HG02623 (cell line): ENCODE data around the gene PIAS4.
A peak's percentile ranks its signal among the peaks of the same experiment; 100 is the strongest.
"Not testable (repeated sequence)": the region's sequence is repeated elsewhere in the genome, so short reads cannot be mapped to it uniquely, and the experiment has no call there.

Experiments used
- ATAC-seq: cut with Tn5 transposase; IDR thresholded peaks from one replicate; pipeline ENCODE4 v1.9.1; 2021; ENCODE audit warnings: moderate library complexity; ENCODE audit not compliant: unreplicated experiment

The PIAS4 gene, protein sequence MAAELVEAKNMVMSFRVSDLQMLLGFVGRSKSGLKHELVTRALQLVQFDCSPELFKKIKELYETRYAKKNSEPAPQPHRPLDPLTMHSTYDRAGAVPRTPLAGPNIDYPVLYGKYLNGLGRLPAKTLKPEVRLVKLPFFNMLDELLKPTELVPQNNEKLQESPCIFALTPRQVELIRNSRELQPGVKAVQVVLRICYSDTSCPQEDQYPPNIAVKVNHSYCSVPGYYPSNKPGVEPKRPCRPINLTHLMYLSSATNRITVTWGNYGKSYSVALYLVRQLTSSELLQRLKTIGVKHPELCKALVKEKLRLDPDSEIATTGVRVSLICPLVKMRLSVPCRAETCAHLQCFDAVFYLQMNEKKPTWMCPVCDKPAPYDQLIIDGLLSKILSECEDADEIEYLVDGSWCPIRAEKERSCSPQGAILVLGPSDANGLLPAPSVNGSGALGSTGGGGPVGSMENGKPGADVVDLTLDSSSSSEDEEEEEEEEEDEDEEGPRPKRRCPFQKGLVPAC

DNA sequence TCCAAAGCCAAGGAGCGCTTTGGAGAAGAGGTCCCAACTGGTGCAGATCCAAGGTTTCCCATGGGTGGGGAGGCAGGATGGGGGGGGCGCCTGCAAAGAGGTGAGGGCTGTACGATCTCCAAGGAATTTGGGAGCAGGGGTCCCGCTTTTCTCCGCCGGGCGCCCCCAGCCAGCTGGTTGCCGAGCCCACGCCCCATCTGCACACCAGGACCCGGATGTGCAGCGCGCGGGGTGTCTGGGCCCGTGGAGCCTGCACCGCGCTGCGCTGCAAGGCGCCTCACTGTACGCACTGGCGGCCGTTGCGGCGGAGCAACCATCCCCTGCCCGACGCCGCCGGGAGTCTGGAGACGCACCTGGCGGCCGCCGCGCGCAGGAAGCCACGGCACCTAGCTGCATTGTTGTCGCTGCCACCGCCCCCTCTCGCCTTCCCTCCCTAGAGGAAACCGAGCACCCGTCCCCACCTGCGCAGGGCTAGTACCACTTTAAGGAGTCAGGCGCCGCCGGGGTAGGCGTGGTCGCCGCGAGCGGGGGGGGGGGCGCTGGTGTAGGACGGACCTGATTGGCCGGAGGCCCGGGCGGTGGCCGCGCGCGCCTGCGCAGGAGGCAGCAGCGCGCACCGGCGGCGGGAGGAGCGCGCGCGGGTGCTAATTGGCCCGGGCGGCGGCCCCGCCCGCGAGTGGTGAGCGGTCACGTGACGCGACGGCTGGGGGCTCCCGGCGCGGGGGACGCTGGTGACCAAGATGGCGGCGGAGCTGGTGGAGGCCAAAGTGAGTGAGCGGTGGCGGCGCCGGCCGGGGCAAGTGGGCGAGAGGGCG lies at the start of gene PIAS4:
Gene PIAS4 (plus strand): TSS at position 716 of the 815 bp plus-strand sequence. CDS start 25 bp downstream, at position 741.
- peak; percentile 73 for ATAC-seq

DNA sequence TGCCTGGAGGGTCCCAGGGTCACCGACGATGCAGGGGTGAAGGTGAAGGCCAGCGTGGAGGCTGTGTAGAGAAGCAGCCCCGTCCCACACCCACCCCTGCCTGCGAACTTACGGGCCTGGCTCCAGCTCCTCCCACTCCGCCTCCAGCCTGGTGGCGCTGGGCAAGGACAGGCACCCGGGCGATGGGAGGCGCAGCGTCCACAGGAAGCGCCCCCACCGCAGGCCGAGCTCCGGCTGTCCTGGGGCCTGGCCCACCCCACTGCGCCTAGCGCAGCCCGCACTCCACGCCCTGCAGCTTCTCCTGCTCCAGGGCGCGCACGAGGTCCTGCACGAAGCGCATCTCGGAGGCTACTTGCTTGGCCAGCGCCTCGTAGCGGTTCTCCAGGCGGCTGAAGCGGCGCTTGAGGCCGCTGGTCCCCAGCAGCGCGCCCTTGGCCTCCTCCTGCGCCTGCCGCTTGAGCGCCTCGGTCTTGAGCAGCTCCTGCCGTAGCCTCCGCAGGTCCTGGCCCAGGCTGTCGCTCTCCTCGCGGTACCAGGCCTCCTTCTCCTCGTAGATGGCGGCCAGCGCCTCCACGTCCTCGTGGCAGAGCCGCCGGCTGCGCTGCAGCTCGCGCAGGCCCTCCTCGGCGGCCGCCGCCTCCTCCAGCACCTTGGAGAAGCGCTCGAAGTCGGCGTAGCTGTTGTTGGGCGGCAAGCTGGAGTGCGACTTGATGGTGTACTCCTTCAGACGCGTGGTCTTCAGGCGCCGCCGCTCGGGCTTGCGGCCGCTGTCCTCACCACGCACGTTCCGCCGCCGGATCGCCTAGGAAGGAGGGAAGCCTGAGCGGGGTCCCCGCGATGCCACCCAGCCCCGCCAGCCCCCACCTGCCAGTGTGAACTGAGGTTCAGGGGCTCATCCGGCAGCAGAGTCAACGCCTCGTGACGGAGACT lies 48.4 kb upstream of the PIAS4 start:
- no peak for ATAC-seq

DNA sequence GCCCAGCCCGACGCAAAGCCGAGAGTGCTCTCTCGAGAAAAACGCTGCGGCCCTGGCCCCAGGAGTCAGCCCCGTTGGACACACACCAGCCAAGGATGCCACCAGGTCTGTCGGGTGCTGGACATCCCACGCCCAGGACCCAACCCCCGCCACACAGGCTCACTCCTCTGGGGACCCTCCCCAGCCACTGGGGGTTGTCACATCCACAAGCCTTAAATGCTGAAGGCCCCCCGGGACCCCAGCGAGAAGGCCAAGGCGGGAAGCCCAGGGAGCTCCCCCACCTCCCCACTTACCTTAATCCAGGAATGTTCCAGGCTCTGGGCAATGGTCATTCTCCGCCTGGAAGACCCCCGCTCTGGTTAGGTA lies 47.8 kb upstream of the PIAS4 start:
- no peak for ATAC-seq

DNA sequence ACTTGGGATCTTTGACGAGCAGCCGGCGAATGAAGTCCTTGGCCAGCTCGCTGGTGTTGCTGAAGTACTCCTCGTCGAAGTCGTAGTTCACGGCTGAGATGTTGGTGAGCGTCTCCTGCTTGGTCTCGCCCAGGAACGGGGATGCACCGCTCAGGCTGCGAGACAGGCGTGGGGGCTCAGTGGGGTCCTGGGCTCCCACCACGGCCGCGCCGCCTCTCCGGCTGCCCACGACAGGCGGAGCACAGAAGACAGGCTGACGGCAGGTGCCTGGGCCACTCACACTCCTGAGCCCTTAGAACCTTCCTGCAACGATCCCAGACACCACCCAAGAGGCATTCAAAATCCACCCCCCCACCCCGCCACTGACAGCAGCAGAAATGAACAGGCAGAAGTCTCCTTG lies 46.5 kb upstream of the PIAS4 start:
- ATAC-seq = no peak

DNA sequence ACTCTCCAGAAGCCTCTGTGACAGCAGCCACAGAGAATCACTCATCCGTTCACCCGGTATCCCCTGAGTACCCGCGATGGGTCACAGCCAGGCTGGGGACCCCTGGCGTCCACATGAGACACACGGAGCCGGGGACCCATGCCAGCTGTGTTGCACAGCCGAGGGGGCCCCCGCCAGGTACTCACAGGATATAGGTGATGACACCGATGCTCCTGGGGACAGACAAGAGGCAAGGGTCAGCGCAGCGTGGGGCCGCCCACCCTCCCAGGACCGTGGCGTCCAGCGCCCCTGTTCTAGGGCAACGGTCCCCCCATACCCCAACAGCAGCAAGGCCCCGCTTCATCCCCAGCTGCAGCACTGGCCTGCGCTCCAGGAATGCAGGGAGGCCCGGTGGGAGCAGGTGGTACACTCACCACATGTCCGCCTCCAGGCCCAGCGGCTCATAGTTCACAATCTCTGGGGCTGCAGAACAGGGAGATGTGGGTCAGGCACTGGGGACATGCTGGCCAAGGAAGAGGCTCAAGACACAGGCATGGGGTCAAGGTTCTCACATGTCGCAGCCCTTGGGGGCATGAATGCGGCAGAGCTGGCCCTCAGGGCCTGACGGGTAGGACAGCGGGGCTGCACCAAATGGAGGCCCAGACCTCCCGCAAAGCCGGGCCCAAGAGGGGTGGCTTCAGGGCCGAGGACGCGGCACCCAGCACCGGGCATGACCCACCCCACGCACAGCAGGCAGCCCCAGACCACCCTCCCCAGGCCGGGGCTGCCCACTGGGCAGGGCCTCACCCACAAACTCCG lies 43.9 kb upstream of the PIAS4 start:
- no peak for ATAC-seq

DNA sequence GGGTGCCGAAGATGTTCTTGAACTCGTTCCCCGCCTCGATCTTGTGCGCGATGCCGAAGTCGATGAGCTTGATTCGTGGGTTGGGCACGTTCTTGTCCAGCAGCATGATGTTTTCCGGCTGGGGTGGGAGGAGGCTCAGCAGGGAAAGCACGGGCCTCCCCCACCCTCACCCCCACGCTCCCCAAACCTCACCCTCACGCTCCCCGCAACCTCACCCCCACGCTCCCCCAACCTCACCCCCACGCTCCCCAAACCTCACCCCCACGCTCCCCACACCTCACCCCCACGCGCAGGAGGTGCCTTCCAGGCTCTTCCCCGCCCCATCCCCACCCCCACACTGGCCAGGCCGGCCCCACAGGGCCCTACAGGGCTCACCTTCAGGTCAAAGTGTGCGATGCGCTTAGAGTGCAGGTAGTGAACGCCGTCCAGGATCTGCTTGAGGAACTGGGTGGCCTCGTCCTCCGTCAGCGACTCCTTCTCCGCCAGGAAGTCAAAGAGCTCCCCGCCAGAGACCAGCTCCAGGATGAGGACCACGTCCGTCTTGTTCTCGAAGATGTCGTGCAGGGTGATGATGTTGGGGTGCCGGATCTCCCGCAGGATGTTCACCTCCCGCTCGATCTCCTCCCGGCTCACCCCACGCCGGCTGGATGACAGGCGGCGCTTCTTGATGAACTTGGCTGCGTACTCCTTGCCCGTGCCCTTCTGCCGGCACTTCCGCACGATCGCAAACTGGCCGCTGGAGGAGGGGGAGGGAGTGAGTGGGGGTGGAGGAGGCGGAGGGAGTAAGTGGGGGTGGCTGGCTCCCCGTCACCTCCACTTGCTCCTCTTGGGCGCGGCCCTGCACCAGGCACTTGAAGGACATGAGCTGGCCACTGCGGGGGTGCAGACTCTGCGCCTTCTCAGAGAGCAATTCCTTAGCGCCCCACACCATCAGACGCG lies 43.0 kb upstream of the PIAS4 start:
- ATAC-seq = no peak

DNA sequence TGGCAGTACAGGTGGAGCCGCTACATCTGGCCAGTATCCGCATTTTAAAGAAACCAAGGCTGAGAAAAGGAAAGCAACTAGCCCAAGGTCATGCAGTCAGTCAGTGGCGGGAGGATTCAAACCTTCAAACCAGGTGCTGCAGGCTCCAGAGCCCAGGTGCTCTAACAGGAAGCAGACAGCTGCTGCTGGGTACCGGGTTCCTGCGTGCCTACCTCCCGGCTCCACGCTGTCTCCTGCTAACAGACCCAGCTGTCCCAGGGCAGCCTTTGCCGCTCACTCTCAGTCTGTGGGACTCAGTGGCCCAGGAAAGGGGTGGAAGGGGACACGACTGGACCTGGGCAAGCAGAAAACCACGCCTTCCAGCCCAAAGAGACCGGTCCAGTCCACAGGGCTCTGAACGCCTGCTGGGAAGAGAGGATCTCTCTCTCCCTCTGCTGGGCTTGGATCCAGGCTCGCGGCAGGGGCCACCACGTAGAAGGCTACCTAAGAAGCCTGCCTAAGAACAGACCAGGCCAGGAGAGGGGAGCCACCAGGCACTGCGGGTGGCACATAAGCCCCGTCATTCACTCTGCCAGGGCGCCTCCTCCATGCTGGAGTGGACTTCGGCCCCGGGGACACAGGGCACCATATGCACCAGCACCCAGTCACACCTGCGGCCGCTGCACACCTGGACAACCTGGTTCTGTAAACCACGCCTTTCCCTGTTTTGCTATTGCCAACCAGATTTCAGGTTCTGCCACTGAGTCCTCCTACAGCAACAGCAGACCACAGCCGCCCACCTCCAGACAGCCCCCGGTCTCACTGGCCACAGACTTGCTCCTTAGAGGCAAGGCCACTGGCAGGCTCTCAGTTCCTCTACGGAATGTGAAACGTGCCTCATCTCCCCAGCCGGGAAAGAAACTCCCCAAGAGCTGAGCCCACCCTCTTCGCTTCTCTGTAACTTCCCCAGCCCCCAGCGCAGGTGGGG lies 41.2 kb upstream of the PIAS4 start:
- ATAC-seq = no peak

DNA sequence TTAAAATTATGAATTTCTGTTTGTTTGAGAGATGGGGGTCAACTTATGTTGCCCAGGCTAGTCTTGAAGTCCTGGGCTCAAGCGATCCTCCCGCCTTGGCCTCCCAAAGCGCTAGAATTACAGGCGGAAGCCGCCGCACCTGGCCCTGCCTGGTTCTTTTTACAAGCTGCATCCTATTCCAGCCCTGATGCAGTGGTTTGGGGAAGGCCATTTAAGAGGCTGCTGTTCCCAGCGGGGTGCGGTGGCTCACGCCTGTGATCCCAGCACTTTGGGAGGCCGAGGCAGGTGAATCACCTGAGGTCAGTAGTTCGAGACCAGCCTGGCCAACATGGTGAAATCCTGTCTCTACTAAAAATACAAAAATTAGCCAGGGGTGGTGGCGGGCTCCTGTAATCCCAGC lies 39.6 kb upstream of the PIAS4 start:
- ATAC-seq = not testable (repeated sequence)

DNA sequence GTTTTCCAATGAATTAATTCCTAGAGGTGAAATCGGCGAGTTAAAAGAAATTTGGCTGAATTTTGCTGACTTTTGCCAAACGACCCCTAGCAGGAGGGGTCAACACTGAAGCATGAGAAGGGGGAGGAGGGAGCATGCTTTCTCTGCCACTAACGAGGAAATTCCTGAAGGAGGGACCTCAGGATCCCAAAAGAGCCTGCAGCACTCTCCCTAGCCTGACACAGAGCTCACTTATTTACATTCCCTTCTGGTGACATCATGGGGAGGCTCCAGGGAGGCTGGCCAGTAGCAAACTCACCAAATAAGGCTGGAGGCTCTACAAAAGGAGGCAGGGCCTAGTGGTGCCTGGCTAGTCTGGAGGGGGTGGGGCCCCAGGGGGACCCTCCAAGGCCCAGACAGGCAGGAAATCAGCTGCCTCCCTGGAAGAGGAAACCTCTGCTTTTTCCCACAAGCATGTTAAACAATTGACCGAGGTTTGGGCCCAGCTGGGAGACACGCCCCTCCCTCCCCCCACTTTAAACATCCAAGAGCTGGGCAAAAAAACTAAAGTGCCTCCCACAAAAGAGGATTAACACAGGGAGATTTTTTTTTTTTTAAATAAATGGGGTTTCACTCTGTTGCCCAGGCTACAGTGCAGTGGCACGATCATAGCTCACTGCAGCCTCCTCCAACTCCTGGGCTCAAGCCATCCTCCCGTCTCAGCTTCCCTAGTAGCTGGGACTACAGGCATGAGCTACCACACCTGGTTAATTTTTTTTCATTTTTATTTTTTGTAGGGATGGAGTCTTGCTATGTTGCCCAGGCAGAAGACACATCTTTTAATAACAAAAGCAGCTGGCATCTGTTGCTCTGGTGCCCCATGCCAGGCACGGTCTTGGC lies 38.7 kb upstream of the PIAS4 start:
- ATAC-seq = no peak

DNA sequence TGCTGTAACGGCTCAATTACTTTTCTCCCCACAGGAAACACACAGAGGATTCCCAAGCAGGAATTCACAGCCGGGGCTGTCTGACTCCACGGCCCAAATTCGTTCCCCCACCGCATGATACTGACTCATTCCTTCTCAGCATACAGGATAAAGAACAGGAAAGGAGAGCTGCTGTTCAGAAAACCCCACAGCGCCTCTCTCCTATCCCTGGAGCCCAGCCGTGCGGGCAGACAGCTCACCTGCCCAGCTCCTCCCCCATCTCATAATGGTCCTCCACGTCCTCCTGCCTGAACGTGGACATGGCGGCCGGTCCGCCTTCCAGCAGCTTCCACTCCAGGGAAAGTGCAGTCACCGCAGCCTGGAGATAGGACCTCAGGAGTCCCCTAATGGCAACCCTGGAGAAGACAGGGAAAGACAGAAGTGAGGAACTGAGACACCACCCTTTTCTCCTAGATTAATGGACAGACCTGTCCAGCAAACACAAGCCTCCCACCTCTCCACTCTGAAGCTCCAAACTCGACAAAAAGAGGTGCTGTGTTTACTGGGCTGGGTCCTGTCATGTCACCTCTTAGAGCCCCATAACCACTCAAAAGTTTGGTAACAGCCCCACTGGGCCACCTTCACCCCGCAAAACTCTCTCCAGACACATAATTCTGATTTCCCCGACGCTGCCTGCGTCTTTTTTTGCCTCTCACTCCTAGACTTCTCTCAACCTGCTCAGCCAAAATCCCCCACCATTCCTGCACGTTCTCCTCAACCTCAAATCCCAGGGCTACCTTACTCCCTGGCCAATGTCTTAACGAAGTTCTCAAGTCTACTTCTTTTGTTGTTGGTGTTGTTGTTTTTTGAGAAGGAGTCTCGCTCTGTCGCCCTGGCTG lies 37.9 kb upstream of the PIAS4 start:
- ATAC-seq = no peak

DNA sequence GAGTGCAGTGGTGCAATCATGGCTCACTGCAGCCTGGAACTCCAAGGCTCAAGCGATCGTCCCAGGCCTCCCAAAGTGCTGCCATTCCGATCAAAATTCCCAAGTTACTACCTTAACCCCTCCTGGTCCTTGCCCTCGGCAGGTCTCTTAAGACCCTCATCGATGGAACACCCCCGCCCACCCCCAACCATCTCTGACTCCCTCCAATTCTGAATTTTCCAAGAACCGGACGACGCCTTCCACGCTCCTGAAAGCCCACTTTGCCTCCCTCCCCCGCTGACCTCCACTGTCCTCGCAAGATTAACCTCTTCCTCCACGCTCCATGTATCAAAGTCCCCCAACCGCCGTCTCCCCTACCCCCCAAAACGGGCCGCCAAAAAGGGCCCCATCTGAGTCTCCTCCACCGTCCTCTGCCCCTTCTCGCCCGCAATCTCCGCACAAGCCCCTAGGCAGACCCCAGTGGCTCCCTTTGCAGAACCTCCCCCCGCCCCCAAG lies 37.2 kb upstream of the PIAS4 start:
- no peak for ATAC-seq

DNA sequence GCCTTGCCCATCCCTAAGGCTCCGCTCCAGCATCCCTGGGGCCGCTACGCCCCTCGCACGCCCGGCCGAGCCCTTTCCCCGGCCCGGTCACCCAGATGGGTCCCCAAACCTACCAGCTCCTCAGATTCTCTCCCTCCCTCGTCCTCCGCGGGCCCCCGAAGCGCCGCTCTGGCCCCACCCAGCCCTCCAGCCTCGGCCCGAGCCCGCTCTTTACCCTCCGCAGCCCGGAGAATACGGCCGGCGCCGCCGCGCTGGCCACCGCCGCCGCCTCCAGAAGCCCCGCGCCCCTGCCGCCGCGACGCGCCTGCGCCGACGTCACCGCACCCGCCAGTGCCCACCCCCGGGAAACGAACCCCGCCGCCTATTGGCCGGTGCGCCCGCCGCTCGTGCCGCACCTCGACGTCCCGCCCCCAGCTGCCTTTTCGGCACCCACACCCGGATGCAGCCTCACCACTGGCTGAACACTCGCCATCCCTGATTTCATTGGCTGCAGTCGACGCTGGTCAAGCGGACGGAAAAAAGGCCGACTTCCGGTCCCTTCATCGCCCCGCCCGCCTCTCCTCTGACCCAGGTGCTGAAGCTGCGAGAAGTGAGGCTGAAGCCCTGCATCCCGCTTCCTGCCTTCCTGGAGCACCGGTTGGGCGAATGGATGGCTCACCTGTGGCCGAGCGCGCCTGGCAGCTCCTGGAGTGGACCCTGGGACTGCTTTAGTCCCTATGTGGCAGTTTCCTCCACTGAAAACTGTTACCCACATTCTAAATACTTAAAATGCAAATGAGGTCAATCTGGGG lies 36.5 kb upstream of the PIAS4 start, which contains the start of gene DAPK3:
Gene DAPK3 (minus strand): TSS at position 292 of the 791 bp plus-strand sequence. CDS start 1,364 bp downstream, outside the sequence.
- ATAC-seq = peak; percentile 91

DNA sequence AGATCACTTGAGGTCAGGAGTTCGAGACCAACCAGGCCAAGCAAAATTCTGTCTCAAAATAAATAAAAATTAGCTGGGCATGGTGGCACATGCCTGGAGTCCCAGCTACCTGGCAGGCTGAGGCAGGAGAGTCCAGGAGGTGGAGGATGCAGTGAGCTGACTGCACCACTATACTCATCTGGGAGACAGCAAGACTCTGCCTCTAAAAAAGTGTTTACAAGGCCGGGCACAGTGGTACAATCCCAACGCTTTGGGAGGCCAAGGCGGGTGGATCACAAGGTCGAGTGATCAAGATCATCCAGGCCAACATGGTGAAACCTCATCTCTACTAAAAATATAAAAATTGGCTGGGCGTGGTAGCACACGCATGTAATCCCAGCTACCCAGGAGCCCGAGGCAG lies 32.4 kb upstream of the PIAS4 start:
- ATAC-seq = no peak

DNA sequence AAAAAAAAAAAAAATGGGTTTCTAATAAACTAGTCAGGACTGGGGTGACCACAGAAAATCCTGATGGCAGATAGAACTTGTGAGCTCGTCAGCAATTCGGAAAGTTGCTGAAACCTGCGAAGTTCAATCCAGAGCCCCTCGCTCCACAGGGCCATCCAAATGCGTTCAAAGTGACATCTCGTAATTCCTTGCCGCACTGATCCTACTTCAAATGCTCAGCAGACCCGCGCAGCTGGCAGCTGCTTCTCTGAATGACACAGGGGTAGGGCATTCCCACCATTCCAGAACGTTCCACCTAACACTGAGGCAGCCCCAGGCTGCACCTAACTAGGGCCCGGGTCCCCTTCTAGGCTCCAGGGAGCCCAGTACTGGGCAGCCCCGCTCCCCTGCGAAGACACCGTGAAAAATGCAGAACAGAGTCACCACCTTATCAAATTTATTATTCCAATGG lies 31.9 kb upstream of the PIAS4 start:
- no peak for ATAC-seq
